ENCODE results near the gene COL27A1. TPM values are rescaled to one million over a fixed set of nuclear protein-coding genes. Genes with fewer than 3 reads are reported as not detected.

The COL27A1 gene
- total and polyA plus RNA-seq, 9 of the 15 experiments (the other 6 are each of a cell fraction or from before 2014, with no cell fraction given), result 0.07 TPM; not detected in 8

GRCh38 chr9:114233491-114234185 lies 78.3 kb downstream of the COL27A1 start:
- no TSS peak for BruUV-seq (replicated peaks)
- CTCF ChIA-PET (ENCODE audit: low intra/inter-chr PET ratio), result no interaction called here
- TF ChIP-seq NR3C1 (CRISPR knock-in tag; IDR thresholded peaks at IDR 0.05) (no peak), C11orf30 (IDR thresholded peaks at IDR 0.05; ENCODE audit: low read depth) (no peak), PTBP1 (IDR thresholded peaks at IDR 0.05; ENCODE audit: low read depth, low read length) (no peak), RBFOX2 (IDR thresholded peaks at IDR 0.05; ENCODE audit: low read depth, low read length) (no peak), ZNF586 (CRISPR knock-in tag; conservative IDR thresholded peaks at IDR 0.05) (no peak)
- TF ChIP-seq, protein P1, sequence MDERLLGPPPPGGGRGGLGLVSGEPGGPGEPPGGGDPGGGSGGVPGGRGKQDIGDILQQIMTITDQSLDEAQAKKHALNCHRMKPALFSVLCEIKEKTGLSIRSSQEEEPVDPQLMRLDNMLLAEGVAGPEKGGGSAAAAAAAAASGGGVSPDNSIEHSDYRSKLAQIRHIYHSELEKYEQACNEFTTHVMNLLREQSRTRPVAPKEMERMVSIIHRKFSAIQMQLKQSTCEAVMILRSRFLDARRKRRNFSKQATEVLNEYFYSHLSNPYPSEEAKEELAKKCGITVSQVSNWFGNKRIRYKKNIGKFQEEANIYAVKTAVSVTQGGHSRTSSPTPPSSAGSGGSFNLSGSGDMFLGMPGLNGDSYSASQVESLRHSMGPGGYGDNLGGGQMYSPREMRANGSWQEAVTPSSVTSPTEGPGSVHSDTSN (CRISPR knock-in tag; IDR thresholded peaks at IDR 0.05; ENCODE audit: low read depth), result no peak
- TF ChIP-seq, protein P1 (tag; conservative IDR thresholded peaks at IDR 0.05; ENCODE audit: low read depth), result no peak
- TF ChIP-seq, protein P2, sequence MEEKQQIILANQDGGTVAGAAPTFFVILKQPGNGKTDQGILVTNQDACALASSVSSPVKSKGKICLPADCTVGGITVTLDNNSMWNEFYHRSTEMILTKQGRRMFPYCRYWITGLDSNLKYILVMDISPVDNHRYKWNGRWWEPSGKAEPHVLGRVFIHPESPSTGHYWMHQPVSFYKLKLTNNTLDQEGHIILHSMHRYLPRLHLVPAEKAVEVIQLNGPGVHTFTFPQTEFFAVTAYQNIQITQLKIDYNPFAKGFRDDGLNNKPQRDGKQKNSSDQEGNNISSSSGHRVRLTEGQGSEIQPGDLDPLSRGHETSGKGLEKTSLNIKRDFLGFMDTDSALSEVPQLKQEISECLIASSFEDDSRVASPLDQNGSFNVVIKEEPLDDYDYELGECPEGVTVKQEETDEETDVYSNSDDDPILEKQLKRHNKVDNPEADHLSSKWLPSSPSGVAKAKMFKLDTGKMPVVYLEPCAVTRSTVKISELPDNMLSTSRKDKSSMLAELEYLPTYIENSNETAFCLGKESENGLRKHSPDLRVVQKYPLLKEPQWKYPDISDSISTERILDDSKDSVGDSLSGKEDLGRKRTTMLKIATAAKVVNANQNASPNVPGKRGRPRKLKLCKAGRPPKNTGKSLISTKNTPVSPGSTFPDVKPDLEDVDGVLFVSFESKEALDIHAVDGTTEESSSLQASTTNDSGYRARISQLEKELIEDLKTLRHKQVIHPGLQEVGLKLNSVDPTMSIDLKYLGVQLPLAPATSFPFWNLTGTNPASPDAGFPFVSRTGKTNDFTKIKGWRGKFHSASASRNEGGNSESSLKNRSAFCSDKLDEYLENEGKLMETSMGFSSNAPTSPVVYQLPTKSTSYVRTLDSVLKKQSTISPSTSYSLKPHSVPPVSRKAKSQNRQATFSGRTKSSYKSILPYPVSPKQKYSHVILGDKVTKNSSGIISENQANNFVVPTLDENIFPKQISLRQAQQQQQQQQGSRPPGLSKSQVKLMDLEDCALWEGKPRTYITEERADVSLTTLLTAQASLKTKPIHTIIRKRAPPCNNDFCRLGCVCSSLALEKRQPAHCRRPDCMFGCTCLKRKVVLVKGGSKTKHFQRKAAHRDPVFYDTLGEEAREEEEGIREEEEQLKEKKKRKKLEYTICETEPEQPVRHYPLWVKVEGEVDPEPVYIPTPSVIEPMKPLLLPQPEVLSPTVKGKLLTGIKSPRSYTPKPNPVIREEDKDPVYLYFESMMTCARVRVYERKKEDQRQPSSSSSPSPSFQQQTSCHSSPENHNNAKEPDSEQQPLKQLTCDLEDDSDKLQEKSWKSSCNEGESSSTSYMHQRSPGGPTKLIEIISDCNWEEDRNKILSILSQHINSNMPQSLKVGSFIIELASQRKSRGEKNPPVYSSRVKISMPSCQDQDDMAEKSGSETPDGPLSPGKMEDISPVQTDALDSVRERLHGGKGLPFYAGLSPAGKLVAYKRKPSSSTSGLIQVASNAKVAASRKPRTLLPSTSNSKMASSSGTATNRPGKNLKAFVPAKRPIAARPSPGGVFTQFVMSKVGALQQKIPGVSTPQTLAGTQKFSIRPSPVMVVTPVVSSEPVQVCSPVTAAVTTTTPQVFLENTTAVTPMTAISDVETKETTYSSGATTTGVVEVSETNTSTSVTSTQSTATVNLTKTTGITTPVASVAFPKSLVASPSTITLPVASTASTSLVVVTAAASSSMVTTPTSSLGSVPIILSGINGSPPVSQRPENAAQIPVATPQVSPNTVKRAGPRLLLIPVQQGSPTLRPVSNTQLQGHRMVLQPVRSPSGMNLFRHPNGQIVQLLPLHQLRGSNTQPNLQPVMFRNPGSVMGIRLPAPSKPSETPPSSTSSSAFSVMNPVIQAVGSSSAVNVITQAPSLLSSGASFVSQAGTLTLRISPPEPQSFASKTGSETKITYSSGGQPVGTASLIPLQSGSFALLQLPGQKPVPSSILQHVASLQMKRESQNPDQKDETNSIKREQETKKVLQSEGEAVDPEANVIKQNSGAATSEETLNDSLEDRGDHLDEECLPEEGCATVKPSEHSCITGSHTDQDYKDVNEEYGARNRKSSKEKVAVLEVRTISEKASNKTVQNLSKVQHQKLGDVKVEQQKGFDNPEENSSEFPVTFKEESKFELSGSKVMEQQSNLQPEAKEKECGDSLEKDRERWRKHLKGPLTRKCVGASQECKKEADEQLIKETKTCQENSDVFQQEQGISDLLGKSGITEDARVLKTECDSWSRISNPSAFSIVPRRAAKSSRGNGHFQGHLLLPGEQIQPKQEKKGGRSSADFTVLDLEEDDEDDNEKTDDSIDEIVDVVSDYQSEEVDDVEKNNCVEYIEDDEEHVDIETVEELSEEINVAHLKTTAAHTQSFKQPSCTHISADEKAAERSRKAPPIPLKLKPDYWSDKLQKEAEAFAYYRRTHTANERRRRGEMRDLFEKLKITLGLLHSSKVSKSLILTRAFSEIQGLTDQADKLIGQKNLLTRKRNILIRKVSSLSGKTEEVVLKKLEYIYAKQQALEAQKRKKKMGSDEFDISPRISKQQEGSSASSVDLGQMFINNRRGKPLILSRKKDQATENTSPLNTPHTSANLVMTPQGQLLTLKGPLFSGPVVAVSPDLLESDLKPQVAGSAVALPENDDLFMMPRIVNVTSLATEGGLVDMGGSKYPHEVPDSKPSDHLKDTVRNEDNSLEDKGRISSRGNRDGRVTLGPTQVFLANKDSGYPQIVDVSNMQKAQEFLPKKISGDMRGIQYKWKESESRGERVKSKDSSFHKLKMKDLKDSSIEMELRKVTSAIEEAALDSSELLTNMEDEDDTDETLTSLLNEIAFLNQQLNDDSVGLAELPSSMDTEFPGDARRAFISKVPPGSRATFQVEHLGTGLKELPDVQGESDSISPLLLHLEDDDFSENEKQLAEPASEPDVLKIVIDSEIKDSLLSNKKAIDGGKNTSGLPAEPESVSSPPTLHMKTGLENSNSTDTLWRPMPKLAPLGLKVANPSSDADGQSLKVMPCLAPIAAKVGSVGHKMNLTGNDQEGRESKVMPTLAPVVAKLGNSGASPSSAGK (IDR thresholded peaks at IDR 0.05), result no peak

More at GRCh38 chr9:114233491-114234185, 78.3 kb downstream of the COL27A1 start:
- peaks cover under 1 to 2% of the 10 kb centered on the region in 2 experiments; a peak in 1 of 5 replicates for H3K4me1 ChIP-seq (replicated peaks in 1 of 2; ENCODE audit: control insufficient read depth in 2 of 2, insufficient read depth in 2 of 2, low read length in 2 of 2)
- H3K27ac ChIP-seq (ENCODE audit: extremely low read depth, low read depth, low read length), result no peak overlapping the region
- 0% methylated on average over 10 of the region's 10 CpGs for WGBS (ENCODE audit: insufficient coverage, low coverage, missing lambda C conversion rate)
- H3K36me3 ChIP-seq (ENCODE audit: control insufficient read depth, insufficient read depth, low read length), result no peaks in the 10 kb centered on the region
- FAIRE-seq (no peak), ATAC-seq (no peak), DNase-seq (ENCODE audit: extremely low read depth in 1 of 4, low spot score in 3 of 4) (no peak)
- in situ Hi-C loops (cut with MboI), result no loop called here
- no peak overlapping the region for H3K4me3 ChIP-seq
- peaks cover 25 to 82% of the 10 kb centered on the region in 2 experiments for H3K27me3 ChIP-seq (ENCODE audit: control insufficient read depth in 2 of 2, insufficient read depth in 2 of 2, low read length in 2 of 2)
- no peaks in the 10 kb centered on the region for H3K9me3 ChIP-seq (replicated peaks; ENCODE audit: control insufficient read depth, insufficient read depth, low read depth, low read length)
- intact Hi-C loops (cut with micrococcal nuclease), result no loop called here
- H3K9ac ChIP-seq (ENCODE audit: insufficient read depth in 1 of 2, low read depth in 2 of 2, low read length in 2 of 2), result no peak overlapping the region
- no peak overlapping the region for H2AFZ ChIP-seq (ENCODE audit: low read depth, low read length)
- POLR2A ChIA-PET, result interaction anchor here (0.5 to 0.9 kb wide), 2 partner anchors 9 to 559 kb away, joined by 3 read pairs; no protein-coding TSS in a partner anchor
- no peaks in the 10 kb centered on the region for H3K9me1 ChIP-seq (ENCODE audit: control insufficient read depth, insufficient read depth, low read length)
- no peaks in the 10 kb centered on the region for H3K79me2 ChIP-seq (ENCODE audit: control insufficient read depth, insufficient read depth, low read length)
- peaks cover 23% of the 10 kb centered on the region for H4K20me1 ChIP-seq (replicated peaks; ENCODE audit: control insufficient read depth, insufficient read depth, low read length)
- H3K4me2 ChIP-seq (ENCODE audit: insufficient read depth, low read length), result no peak overlapping the region

Measured in K562 (cell line).